HG03432 (cell line): ENCODE results near the gene MRRF.
A peak's percentile ranks its signal among the peaks of the same experiment; 100 is the strongest.

Experiments
- ATAC-seq: cut with Tn5 transposase; IDR thresholded peaks from one replicate; pipeline ENCODE4 v1.9.1; 2021; ENCODE audit warnings: mild to moderate bottlenecking, moderate library complexity; ENCODE audit not compliant: unreplicated experiment

MRRF gene

GRCh38 chr9:122228191-122228567 lies 36.5 kb upstream of the MRRF start:
- ATAC-seq, result no peak

- ATAC-seq, result no peak
Measured at GRCh38 chr9:122228568-122229484, 35.9 kb upstream of the MRRF start, which contains the start of gene LHX6. Gene LHX6 (minus strand): TSS chr9:122228957. CDS start chr9:122228740, 217 bp downstream.

GRCh38 chr9:122229485-122229837 lies 35.2 kb upstream of the MRRF start:
- ATAC-seq, result no peak

GRCh38 chr9:122232796-122233306 lies 31.8 kb upstream of the MRRF start:
- ATAC-seq, result no peak

DNA sequence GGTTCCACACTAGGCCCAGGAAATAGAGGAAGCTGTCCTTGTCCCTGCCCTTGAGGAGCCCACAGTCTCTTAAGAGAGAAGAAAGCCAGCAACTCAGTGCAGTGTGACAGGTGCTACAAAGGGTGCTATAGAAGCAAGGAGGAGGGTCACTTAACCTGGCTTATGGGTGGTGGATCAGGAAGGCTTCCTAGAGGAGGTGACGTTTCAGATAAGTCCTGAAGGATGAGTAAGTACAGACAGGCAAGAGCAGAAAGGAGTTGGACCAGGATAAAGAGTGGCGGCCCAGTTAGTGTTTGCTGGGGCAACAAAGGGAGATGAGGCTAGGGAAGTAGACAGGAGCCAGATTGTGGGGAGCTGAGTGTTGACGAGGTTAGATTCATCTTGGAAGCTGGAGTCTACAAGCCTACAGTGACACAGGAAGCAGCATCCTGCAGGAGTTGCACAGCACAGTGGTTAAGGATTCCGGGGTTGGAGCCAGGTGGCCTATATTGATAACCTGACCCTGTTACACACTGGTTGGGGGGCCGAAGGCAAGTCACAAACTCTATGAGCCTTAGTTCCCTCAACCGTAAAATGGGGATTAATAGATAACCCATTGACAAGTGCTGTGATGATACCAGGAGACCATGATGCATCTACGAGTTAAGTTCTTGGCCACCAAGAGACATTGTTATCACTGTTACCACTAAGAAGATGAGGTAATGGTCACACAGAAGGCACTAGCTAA lies 30.5 kb upstream of the MRRF start:
- no peak for ATAC-seq

- no peak for ATAC-seq
Measured at GRCh38 chr9:122236681-122237080, 28.0 kb upstream of the MRRF start.

GRCh38 chr9:122239722-122240121 lies 25.0 kb upstream of the MRRF start:
- ATAC-seq, result no peak

- no peak for ATAC-seq
Measured at GRCh38 chr9:122244349-122244748, 20.3 kb upstream of the MRRF start.

DNA sequence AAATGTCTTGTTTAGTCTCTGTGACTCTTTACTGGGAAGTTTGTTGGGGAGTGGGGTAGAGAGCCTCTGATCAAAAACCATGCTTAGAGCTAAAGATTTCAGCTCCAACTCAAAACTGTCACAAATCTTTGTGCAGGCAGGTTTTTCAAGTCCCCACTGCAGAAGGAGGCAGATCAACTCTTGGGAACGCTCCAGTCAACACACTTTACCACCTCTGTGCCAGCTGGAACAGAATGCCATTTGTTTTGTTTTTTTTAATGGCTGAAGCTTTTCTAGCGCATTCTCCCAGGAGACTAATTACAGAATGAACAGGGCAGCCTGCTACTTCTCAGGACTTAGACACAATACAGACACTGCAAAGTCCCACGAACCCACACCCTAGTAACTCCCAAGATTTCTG lies 18.0 kb upstream of the MRRF start:
- no peak for ATAC-seq

DNA sequence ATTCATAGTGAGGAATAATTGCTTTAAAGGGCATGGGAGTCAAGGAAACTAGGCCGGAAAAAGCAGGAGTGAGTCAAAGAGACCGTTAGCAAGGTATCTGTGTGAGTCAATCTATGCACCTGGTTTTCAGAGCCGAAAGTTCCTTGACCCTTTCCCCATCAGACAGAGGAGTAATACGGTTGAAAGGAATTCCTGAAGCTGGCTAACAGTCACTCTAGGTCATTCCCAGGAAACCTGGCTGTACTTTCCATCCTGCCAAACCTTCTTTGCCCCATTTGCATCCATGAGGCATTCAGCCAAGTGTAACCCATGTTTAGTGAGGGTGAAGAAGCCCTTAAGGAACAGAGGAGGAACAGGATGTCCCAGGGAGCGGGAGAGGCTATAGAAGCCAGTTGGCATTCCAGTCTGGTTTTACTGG lies 16.2 kb upstream of the MRRF start:
- no peak for ATAC-seq

DNA sequence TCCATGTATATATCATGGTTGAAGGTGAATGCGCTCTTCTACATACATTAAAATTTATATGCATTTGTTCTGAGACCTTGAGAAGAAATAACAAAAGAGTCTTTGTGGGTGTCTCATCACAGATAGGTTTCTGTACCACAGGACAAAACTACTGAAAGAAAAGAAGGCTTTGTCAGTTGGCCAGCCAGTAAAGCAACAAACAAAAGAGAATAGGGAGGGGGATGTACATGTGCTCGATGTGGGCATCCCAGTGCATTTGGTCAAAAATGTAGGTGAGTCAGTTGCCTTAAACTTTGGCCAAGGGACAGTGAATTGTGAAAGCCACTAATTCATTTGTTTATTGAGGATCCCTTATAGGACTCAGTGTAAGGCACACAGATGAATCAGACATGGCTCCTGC lies 13.3 kb upstream of the MRRF start:
- no peak for ATAC-seq

GRCh38 chr9:122252796-122253195 lies 11.9 kb upstream of the MRRF start:
- ATAC-seq, result no peak

- no peak for ATAC-seq
Measured at GRCh38 chr9:122254761-122255160, 9.9 kb upstream of the MRRF start.

- no peak for ATAC-seq
Measured at GRCh38 chr9:122256206-122256605, 8.5 kb upstream of the MRRF start.

- no peak for ATAC-seq
Measured at GRCh38 chr9:122258886-122259415, 5.7 kb upstream of the MRRF start.

GRCh38 chr9:122261469-122261881 lies 3.2 kb upstream of the MRRF start:
- ATAC-seq, result no peak

DNA sequence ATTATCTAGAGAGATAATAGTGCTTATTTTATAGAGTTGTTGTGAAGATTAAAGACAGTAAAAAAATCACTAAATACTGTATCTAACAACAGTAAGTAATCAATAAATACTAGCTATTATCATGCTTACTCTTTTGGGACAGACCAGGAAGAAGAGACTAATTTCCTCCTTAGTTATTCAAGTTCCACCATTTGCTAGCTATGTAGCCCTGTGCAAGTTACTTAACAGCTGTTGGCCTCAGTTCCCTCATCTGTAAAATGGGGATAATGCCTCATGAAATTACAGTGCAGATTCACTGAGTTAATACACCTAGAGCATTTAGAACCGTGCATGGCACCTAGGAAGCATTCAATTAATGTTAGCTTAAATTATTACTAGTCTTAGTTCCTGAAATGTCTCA lies 2.6 kb upstream of the MRRF start:
- no peak for ATAC-seq

GRCh38 chr9:122263699-122264349 lies 858 bp upstream of the MRRF start:
- ATAC-seq, result no peak

DNA sequence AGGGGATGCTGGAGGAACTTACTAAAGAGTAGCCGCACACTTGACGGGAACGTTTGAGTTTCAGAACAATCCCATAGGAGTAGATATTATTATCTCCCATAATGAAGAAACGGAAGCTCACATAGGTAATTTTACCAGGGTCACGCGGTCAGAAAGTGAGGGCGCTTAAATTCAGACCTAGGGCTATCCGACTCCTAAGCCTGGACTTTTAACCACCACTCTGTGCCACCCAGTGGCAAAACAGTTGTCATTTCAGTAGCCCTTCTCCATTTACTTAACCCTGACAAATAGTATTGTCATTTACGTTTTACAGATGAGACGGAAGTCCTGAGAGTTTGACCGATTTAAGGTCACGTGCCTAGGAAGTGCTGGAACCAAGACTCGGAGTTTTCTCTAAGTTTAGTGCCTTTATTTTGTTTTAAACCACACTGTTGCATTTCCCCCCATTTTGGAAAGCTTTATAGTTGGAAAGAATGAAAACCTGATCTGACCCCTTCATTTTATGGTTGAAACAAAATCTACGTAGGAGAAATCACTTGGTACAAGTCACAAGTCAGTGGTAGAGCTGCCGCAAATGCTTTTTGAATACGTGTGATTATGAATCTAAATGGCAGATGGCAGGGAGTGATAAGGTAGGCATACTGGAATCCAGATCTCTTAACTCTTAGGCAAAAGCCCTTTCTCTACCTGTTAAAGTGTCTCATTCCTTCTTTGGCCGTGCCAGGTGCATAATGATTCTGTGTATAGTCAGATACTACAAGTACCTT lies 650 bp downstream of the MRRF start:
- ATAC-seq, result peak; percentile 36

DNA sequence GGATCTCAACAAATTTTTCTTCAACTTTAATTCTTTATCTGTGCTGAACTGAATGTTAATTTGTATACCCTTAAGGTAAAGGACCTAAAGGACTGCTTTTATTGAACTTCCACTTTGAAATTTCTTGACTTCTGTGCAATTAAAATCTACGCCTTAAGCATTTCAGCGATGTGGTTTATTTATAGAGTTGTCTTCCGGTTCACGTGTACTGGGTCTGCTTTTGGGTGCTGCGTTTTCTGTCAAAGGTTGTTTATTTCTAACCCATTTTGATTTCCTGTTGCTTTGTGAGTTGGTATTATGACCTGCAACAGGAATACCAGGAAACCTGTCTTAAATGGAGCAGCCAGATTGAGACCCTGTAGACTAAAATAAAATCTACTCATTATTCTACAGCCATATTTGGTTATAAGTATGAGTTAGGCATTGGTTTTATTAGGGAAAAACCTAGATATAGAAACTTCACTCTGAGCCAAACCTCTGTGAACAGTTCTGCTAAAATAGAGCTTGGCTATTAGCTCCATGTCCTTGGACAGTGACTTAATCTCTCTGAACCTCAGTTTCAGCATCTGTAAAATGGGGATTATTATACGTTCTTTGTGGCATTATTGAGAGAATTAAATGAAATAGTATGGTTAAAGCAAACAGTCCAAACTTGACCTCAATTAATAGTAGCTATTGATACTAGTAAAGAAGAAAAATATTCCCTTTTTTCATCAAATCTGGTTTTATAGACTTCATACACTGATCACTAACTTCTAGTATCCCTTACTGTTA lies 3.5 kb downstream of the MRRF start:
- ATAC-seq, result no peak
